ENCODE results near the gene IQCE.
"Not testable (repeated sequence)": the region's sequence is repeated elsewhere in the genome, so short reads cannot be mapped to it uniquely, and the experiment has no call there.

Gene IQCE

DNA sequence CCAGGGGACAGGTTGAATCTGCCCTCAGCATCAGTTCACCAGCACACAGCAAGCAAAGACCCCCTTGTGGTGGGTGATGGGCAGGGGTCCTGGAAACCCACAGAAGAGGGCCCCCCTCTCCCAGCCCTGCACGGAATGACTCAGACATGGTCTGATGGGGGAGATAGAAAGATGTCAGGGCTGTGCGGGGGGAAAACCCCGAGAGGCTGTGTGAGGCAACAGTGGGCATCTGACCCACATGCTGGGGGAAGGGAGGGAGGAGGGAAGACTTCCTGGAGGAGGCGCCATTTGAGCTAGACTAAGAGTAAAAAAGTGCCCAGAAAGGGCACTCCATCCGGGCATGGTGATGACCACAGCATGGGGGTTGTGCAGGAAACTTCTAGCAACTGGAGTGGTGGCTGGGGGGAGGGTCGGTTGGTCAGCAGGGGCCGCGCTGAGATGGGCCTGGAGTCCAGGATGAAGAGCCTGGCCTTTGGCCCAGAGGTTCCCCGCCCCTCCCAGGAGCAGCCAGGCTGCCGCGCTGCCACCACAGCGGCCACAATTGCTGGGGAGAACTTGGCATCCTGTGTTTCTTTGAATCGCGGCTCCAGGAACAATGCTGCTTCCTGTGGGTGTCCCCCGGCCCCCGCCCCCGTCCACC is 36.7 kb upstream of the IQCE start:
- peak; percentile 52 for DNase-seq (ENCODE audit: low read depth)

- no peak for DNase-seq (ENCODE audit: low read depth)
Observed at GRCh38 chr7:2522780-2523433, 35.9 kb upstream of the IQCE start.

DNA sequence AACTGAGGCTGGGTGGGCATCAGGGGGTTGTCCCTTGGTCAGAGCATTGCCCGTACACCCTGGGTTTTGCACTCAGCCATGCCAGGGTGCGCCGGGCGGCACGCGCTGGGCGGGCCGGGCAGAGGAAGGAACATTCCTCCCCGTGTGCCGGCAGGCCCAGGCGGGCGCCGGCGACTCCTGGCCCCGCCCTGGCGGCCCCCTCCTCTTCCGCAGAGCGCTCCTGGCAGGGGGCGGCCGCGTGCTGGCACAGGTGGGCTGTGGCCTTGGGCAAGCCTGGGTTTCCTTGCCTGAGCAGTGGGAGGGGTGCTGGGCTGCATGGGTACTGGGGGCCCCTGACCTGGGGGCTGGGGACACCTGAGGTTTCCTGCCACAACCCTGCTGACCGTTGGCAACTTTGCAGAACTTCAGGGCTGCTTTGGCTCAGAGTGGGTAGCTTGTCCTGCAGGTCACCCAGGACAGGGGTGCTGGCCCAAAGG is 35.3 kb upstream of the IQCE start:
- no peak for DNase-seq (ENCODE audit: low read depth)

DNA sequence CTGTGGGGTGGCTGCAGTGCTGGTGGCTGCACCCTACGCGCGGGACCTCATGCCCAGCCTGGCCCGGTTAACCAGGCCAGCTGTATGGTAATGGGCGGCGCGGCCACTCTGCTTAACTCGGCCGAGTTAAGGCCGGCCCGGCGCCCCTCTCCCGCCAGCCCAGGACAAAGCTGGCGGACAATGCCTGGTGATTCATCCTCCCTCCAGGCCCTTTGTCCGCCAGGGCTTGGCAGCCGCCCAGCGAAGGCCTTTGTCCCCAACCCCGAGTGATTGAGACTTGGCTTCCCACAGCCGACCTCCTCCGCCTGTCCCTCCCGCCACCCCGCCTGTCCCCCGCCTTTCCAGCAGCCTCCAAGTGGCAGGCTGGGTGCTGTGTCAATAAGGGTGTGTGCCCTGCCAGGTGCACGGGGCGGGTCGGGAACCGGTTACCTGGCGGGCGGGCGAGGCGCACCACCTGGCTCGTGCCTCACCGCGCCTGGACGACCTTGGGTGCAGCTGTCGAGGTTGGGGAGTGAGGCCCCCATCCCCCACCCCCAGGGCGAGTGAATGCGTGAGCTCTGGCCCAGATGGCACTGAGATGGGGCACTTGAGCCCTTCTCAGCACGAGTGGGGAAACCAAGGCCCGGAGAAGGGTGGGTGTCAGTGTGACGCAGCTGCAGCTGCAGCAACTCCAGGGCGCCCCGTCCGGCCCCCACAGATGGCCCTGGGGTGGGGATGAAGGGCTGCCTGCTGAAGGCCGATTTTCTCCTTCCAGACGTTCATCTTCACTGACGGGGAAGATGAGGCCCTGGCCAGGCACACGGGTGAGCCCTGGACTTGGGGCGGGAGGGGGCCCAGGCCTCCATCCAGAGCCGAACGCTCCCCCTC is 34.6 kb upstream of the IQCE start:
- DNase-seq (ENCODE audit: low read depth) = no peak

DNA sequence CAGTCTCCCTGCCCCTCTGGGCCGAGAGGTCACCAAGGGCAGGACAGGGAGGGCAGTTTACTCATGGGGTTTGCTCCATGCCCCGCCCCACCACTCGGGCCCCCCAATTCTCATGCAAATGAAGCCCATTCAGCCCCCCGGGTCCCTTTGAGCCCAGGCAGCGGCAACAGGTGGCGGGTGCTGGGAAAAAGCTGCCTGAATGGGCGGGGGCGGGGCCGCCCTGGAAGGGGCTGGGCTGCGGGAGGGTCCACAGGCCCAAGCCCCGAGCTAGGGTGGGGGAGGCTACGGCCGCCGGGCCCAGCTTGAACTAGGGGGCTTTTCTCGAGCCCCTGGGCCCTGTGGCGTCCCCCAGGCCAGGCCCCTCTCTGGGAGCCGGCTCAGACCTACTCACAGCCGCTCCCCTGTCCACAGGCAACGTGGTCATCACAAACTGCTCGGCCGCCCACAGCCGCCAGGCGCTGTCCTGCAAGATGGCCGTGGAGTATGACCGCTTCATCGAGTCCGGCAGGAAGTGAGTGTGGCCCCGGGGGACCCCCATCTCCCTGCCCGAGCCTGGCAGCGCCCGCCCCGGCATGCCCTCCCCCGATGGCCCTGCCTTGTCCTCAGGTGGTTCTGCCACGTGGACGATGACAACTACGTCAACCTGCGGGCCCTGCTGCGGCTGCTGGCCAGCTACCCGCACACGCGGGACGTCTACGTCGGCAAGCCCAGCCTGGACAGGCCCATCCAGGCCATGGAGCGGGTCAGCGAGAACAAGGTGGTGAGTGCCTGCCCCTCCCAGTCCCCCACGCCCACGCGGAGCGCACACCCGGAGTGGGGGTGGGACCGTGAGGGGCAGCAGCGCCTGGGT is 33.7 kb upstream of the IQCE start:
- no peak for DNase-seq (ENCODE audit: low read depth)

DNA sequence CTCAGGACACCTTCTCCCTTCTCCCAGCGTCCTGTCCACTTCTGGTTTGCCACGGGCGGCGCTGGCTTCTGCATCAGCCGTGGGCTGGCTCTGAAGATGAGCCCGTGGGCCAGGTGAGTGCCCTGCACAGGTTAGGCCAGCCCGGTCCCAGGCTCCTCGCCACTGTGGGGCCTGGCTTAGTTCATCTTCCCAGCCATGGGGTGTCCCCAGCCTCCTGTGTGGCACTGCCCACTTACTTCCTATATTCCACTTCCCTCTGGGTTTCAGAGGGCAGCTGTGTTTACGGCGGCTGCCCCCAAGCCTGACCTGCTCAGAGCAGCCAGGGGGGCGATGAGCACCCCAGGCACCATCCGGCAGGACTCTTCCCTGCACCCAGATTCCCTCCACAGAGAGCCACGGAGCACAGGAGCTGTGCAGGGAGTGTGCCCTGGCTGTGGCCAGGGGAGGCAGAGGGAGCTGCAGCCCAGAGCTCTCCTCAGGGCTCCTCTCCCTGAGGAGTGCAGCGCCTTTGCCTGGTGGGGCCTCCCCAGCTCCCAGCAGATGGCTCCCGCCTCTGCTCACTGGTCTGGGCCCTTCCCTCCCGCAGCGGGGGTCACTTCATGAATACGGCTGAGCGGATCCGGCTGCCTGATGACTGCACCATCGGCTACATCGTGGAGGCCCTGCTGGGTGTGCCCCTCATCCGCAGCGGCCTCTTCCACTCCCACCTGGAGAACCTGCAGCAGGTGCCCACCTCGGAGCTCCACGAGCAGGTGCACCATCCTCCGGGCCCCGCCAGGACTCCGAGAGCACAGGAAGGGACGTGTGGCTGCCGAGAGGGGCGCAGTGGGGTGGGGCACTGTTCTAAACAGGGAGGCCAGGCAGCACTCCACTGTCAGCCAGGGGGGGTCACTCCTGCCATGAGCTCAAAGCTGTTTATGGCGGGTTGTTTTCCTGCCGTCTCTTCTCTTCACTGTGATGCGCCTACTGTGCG is 32.8 kb upstream of the IQCE start:
- DNase-seq (ENCODE audit: low read depth) = no peak

- no peak for DNase-seq (ENCODE audit: low read depth)
Observed at GRCh38 chr7:2526659-2527504, 31.9 kb upstream of the IQCE start.

DNA sequence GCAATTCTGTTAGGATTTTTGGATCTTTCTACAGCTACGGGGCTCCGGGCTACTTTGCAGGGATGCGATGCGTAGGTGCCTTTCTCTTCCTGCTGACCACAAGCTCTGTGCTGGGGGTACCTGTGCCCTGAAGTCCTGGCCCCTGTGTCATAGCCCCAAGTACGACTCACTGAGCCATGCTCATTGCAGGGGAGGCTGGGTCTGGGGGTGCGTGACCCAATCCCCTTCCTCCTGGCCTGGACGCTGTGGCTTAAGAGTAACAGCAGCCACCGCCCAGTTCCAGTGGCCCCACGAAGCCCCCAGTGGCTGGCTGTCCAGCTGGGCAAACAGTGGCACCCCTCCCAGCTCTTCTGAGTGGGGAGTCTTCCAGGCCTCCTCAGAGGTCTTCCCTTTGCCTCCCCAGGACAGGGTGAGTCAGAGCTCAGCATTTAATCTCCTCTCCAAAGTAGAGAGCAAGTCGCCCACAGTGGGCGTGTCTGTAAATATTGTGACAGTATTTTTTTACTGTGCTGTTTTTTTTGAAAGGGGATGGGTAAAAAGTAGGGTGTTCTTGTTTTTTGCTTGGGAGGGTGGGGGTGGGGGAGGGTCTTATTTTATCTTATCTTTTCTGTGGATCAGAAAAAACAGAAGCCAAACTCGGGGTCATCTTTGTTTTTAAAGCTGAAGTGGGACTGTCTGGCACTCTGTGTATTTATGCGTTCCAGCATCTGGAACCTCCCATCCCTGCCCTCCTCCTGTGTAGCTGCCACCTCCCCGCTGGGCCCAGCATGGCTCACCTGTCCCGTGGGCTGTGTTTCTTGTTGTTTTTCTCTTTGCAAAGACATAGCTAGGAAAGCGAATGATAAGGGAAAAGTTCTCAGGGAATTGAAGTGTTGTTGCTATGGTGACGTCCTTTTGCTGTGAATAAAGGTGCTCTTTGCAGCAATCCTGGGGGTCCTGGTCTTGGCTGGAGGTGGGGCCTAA is 31.0 kb upstream of the IQCE start:
- DNase-seq (ENCODE audit: low read depth) = peak; percentile 39

DNA sequence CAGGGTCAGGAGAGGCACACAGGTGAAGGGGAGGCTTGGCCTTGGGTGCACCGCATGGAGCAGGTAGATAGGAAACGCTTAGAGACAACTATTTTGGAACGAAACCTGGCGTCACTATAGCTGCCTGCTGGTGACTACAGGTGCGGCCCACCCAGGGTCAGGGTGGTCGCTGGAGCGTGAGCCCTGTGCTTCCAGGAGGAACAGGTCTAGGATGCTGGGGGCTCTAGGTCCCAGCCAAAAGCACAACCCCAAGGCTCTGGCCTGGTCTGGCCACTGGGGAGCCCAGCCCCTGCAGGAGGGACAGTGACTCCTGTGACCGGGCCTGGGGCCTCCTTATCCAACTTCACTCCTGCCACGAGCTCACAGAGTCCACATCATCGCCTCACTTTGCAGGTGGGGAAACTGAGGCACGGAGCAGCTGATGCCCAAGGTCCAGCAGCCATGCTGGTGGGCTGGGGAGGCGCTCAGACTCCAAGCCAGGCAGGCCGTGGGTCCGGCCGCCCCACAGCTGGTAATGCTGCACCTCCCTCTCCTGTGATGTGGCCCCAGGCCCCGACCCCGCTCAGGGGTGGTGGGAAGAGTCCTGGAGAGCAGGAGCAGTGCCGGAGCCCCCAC is 30.2 kb upstream of the IQCE start:
- DNase-seq (ENCODE audit: low read depth) = no peak

- no peak for DNase-seq (ENCODE audit: low read depth)
Observed at GRCh38 chr7:2529161-2530070, 29.4 kb upstream of the IQCE start.

DNA sequence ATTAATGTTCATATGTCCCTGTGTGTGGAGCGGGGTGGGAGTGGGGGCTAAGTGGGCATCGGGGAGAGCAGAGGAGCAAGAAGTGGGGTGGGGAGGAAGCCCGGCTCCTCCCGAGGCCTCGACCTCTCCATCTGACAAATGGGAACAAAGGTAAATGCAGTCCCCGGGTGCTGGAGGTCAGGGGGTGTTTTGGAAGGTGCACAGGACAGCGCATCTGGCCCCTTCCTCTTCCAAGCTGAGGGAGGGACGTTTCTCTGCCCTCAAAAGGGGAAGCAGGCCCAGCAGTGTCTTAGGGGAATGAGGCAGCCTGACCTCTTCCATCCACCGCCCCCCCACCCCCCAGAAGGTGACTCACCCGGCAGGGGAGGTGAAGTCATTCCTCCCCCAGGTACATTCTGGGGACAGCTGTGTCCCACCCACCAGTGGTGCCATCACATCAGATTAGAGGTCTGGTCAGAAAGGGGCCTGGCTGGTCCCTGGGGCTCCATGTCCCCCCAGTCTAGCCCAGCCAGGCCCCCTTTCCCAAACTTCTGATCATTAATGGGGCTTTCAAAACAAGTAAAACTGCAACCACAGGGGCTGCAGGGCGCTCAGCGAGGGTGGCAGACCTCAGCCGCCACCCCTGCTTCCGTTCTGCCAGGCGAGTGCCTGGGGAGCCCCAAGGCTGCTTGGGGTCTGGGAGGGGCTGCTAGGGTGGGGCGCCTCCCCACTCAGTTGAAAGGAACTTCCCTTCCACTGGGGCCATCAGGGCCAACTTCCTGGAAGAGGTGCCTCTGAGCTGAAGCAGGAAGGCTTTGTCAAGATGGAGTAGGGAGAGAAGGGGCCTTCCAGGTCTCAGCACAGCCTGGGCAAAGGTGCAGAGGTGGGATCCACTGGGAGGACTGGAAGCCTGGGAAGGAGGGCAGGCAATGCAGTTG is 28.4 kb upstream of the IQCE start:
- DNase-seq (ENCODE audit: low read depth) = peak; percentile 66

GRCh38 chr7:2530994-2531795 is 27.6 kb upstream of the IQCE start:
- not testable (repeated sequence) for DNase-seq (ENCODE audit: low read depth)

DNA sequence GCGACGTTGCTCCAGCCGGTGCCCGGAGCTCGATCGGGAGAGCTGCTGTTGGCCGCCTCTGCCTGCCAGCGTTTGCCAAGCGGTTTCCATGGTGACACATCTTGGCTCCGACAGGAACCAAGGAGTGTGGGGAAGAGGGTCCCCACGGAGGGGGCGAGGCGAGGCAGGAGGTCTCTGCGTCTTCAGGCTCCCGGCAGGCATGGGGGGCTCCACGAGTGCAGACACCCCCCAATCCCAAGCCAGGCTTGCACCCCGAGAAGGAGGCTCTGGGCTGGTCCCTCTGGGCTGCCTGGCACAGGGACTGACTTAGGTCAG is 27.0 kb upstream of the IQCE start:
- not testable (repeated sequence) for DNase-seq (ENCODE audit: low read depth)

DNA sequence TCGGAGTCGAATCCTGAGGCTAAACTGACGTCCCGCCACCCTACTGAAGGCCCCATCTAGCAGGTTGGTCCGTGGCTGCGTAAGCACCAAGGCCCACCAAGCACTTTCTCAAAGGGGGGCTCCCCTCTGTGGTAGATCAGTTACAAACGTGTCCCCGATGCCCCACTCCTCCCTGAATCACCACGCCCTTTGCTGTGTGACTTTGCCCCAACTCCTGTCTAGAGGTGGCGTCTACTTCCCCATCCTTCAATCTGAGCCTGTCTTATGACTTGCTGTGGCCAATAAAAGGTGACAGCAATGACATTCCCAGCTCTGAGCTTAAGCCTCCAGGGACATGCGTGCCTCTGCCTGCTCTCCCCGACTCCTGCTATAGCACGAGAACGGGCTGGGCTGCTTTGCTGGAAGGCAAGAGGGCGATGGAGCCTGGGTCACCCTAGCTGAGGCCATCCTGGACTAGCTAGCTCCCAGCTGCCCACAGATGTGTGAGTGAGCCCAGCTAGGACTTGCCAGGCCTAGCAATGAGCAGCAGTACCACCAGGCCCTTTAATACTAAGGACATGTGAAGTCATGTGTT is 26.5 kb upstream of the IQCE start:
- DNase-seq (ENCODE audit: low read depth) = not testable (repeated sequence)

DNA sequence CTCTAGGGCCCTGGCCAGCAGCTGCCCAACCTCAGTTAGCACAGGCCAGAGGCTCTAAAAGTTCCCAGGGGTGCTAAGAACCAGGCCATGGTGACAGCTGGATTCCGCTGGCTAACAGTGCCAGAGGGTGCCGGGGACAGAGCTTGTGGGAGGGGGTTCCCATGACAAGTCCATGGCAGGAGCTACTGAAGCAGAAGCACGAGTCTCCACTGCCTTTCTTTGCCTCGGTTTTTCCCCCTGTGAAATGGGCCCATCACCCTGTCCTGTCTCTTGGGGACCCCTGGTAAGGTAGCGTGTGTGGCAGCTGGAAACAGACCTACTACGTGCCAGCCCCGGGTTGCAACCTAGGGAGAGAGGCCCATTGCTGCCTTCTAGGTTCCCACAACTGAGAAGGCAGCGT is 26.0 kb upstream of the IQCE start:
- DNase-seq (ENCODE audit: low read depth) = not testable (repeated sequence)

Data from T follicular helper cell (primary cell).